Measurements from ENCODE around the gene HSPB2. TPM values are rescaled to one million over a fixed set of nuclear protein-coding genes. Genes with fewer than 3 reads are reported as not detected.

The HSPB2 gene
- total RNA-seq, 1 donor from 2014 or later: not detected

Other genes starting within 250 kb of the HSPB2 start
- 30.1 and 33.4 TPM in 2 replicates for gene PPP2R1B, start 146.3 kb upstream of the HSPB2 start, total RNA-seq
- 22.7 and 29.3 TPM in 2 replicates for gene ALG9, start 41.2 kb upstream of the HSPB2 start, total RNA-seq
- 1.1 and 3.2 TPM in 2 replicates for gene FDXACB1, start 33.6 kb upstream of the HSPB2 start, total RNA-seq
- gene CFAP68, start 33.2 kb upstream of the HSPB2 start, total RNA-seq: 8.5 and 9.6 TPM in 2 replicates
- 2.1 and 5.0 TPM in 2 replicates for gene CRYAB, start 964 bp upstream of the HSPB2 start, total RNA-seq
- 0.18 and 1.1 TPM in 2 replicates for gene C11orf52, start 6.2 kb downstream of the HSPB2 start, total RNA-seq
- 7.9 and 12.1 TPM in 2 replicates for gene DIXDC1, start 24.6 kb downstream of the HSPB2 start, total RNA-seq
- 26.3 and 28.8 TPM in 2 replicates for gene DLAT, start 112.7 kb downstream of the HSPB2 start, total RNA-seq
- gene PIH1D2, start 161.3 kb downstream of the HSPB2 start, total RNA-seq: 0.41 and 1.5 TPM in 2 replicates
- 10.5 and 14.4 TPM in 2 replicates for gene NKAPD1, start 161.6 kb downstream of the HSPB2 start, total RNA-seq
- 39.2 and 43.8 TPM in 2 replicates for gene TIMM8B, start 174.0 kb downstream of the HSPB2 start, total RNA-seq
- gene SDHD, start 174.1 kb downstream of the HSPB2 start, total RNA-seq: 63.7 and 76.6 TPM in 2 replicates

All from glomerular endothelial cell (primary cell).